ENCODE data around the gene LRRN2.
"Not testable (repeated sequence)": the region's sequence is repeated elsewhere in the genome, so short reads cannot be mapped to it uniquely, and the experiment has no call there.

Gene LRRN2

DNA sequence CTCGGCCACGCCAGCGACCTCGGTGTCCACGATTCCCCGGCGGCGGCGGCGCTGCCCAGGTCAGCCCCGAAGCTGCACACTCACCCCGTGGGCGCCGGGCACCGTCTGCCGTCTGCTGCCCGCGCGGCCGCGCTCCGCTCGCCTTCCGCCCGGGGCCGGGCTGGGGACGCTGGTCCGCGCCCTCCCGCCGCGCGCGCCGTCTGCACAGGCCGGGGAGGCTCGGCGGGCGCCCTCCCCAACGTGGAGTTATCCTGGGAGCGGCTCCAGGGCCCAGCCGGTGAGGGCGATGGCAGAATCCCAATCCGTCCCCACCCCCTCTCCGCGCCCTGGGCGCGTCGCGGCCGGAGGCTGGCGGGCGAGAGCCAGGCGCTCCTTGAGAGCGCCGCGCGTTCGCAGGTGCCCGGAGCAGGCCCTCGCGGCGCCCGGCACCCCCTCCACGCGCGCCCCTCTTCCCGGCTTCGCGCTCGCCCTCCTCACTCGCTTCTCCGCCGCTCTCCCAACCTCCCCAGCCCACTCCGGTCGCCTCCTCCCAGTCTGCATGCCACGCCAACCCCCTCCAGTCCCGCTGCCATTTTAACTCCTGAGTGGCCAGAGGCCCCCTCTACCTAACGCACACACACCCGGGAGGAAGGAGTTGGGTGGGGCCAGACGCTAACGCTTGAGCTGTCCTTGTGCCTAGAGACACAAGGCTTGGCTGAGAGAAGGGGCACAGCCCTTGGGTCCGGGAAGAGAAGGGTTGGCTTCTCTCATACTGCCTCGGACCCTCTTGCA, at the start of gene LRRN2:
TSS of gene LRRN2 (minus strand) at position 503 of the 771 bp plus-strand sequence. CDS start 65,746 bp downstream, outside the sequence.
- H3K36me3 ChIP-seq (ENCODE audit: insufficient read depth, low read length), result no peaks in the 10 kb centered on the region
- no peak within 1 kb of the TSS for H2AFZ ChIP-seq (ENCODE audit: low read depth, low read length)
- H3K27me3 ChIP-seq (ENCODE audit: insufficient read depth, low read length), result peaks cover 72% of the 10 kb centered on the region
- peaks cover 3% of the 10 kb centered on the region for H3K4me1 ChIP-seq (ENCODE audit: insufficient read depth, low read length)
- no peaks in the 10 kb centered on the region for H3K9me3 ChIP-seq (ENCODE audit: low read length)
- H3K4me3 ChIP-seq (ENCODE audit: low read length), result peak within 1 kb of the TSS; percentile 39

GRCh38 chr1:204735042-204735441, 49.5 kb upstream of the LRRN2 start:
- no peaks in the 10 kb centered on the region for H3K4me1 ChIP-seq (ENCODE audit: insufficient read depth, low read length)
- H2AFZ ChIP-seq (ENCODE audit: low read depth, low read length), result no peak overlapping the region
- H3K27me3 ChIP-seq (ENCODE audit: insufficient read depth, low read length), result peaks cover 6% of the 10 kb centered on the region
- no peak overlapping the region for H3K4me3 ChIP-seq (ENCODE audit: low read length)
- no peaks in the 10 kb centered on the region for H3K36me3 ChIP-seq (ENCODE audit: insufficient read depth, low read length)
- no peaks in the 10 kb centered on the region for H3K9me3 ChIP-seq (ENCODE audit: low read length)

GRCh38 chr1:204733869-204734596, 48.5 kb upstream of the LRRN2 start:
- no peaks in the 10 kb centered on the region for H3K9me3 ChIP-seq (ENCODE audit: low read length)
- H3K36me3 ChIP-seq (ENCODE audit: insufficient read depth, low read length), result no peaks in the 10 kb centered on the region
- H3K4me3 ChIP-seq (ENCODE audit: low read length), result no peak overlapping the region
- H2AFZ ChIP-seq (ENCODE audit: low read depth, low read length), result no peak overlapping the region
- H3K4me1 ChIP-seq (ENCODE audit: insufficient read depth, low read length), result no peaks in the 10 kb centered on the region
- peaks cover 6% of the 10 kb centered on the region for H3K27me3 ChIP-seq (ENCODE audit: insufficient read depth, low read length)

DNA sequence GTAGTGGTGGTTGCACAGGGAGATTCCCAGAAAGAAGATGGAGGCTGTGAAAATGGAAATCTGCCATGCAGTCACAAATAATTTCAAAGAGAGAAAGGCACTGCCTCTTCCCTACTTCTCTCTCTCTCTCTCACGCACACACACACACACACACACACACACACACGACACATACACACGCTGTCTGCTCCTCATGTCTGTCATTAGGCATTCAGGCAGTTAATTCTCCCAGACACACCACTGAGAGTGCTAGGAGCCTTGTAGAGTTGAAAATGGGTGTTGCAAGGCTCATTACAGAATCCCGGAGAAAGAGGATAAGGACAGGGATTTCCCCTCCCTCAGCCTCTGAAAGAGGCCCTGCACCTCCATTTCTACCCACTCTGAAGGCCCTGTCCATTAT, 47.8 kb upstream of the LRRN2 start:
- Histone ChIP-seq H3K4me3 (ENCODE audit: low read length) (no peak overlapping the region), H3K27me3 (ENCODE audit: insufficient read depth, low read length) (peaks cover 6% of the 10 kb centered on the region), H3K36me3 (ENCODE audit: insufficient read depth, low read length) (no peaks in the 10 kb centered on the region), H3K4me1 (ENCODE audit: insufficient read depth, low read length) (no peaks in the 10 kb centered on the region), H2AFZ (ENCODE audit: low read depth, low read length) (no peak overlapping the region), H3K9me3 (ENCODE audit: low read length) (no peaks in the 10 kb centered on the region)

GRCh38 chr1:204731985-204732575, 46.5 kb upstream of the LRRN2 start:
- Histone ChIP-seq H3K36me3 (ENCODE audit: insufficient read depth, low read length) (no peaks in the 10 kb centered on the region), H3K4me1 (ENCODE audit: insufficient read depth, low read length) (no peaks in the 10 kb centered on the region), H3K9me3 (ENCODE audit: low read length) (no peaks in the 10 kb centered on the region), H2AFZ (ENCODE audit: low read depth, low read length) (no peak overlapping the region), H3K4me3 (ENCODE audit: low read length) (no peak overlapping the region), H3K27me3 (ENCODE audit: insufficient read depth, low read length) (peaks cover 6% of the 10 kb centered on the region)

DNA sequence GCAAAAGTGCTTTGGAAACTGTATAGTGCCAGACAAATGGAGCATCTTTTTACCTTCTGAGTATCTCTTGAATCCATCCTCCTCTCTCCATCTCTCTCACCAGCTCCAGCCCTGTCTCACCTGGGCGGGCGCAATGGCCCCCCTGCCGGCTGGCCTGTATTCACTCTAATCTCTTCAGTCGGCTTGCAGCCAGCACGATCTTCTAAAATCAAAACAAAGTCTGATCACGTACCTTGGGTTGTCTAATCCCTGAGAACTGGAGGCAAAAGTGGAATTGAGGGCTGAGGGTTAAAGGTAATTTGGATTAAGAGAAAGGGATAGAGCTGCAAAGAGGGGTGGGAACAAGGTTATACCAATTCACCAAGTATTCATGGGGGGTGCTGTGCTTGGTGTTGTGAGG, 46.0 kb upstream of the LRRN2 start:
- no peaks in the 10 kb centered on the region for H3K36me3 ChIP-seq (ENCODE audit: insufficient read depth, low read length)
- no peaks in the 10 kb centered on the region for H3K4me1 ChIP-seq (ENCODE audit: insufficient read depth, low read length)
- no peaks in the 10 kb centered on the region for H3K9me3 ChIP-seq (ENCODE audit: low read length)
- H3K27me3 ChIP-seq (ENCODE audit: insufficient read depth, low read length), result peaks cover 6% of the 10 kb centered on the region
- H2AFZ ChIP-seq (ENCODE audit: low read depth, low read length), result no peak overlapping the region
- no peak overlapping the region for H3K4me3 ChIP-seq (ENCODE audit: low read length)

DNA sequence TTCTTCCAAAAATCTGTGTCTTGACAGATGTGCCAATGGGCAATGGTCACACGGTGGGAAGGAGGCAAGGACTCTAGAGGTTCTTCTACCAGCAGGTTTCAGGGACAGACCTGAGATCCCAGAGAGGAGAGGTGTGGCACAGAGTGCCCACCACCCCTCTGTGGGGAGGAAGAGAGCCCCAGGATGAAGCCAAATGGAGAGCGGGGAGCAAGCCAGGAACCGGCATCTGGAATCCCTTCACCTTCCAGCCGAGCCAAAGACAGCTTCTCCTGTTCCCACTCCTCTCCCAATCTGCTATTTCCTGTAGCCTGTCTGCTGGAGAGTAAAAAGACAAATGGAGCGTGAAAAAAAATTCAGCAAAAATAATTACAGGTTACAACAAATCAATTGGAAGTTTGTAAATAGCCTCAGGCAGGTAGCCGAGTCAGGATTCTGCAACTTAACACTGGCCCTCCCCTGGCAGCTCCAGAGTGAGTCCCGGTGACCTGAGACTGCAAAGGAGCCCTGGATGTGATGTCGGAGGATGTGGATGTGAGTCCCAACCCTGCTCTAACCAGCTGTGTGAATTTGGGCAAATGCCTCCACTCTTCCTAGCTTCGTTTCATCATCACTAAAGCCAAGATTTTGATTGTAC, 45.4 kb upstream of the LRRN2 start:
- Histone ChIP-seq H3K27me3 (ENCODE audit: insufficient read depth, low read length) (peaks cover 6% of the 10 kb centered on the region), H2AFZ (ENCODE audit: low read depth, low read length) (no peak overlapping the region), H3K4me1 (ENCODE audit: insufficient read depth, low read length) (no peaks in the 10 kb centered on the region), H3K4me3 (ENCODE audit: low read length) (no peak overlapping the region), H3K36me3 (ENCODE audit: insufficient read depth, low read length) (no peaks in the 10 kb centered on the region), H3K9me3 (ENCODE audit: low read length) (no peaks in the 10 kb centered on the region)

- peaks cover 6% of the 10 kb centered on the region for H3K27me3 ChIP-seq (ENCODE audit: insufficient read depth, low read length)
- H3K9me3 ChIP-seq (ENCODE audit: low read length), result no peaks in the 10 kb centered on the region
- H2AFZ ChIP-seq (ENCODE audit: low read depth, low read length), result no peak overlapping the region
- H3K4me3 ChIP-seq (ENCODE audit: low read length), result no peak overlapping the region
- H3K4me1 ChIP-seq (ENCODE audit: insufficient read depth, low read length), result no peaks in the 10 kb centered on the region
- H3K36me3 ChIP-seq (ENCODE audit: insufficient read depth, low read length), result no peaks in the 10 kb centered on the region
These were observed 44.0 kb upstream of the LRRN2 start for GRCh38 chr1:204729516-204729915.

GRCh38 chr1:204728456-204728855, 42.9 kb upstream of the LRRN2 start:
- H2AFZ ChIP-seq (ENCODE audit: low read depth, low read length), result no peak overlapping the region
- no peaks in the 10 kb centered on the region for H3K4me1 ChIP-seq (ENCODE audit: insufficient read depth, low read length)
- H3K4me3 ChIP-seq (ENCODE audit: low read length), result no peak overlapping the region
- no peaks in the 10 kb centered on the region for H3K36me3 ChIP-seq (ENCODE audit: insufficient read depth, low read length)
- peaks cover 6% of the 10 kb centered on the region for H3K27me3 ChIP-seq (ENCODE audit: insufficient read depth, low read length)
- no peaks in the 10 kb centered on the region for H3K9me3 ChIP-seq (ENCODE audit: low read length)

GRCh38 chr1:204728045-204728444, 42.5 kb upstream of the LRRN2 start:
- peaks cover 5% of the 10 kb centered on the region for H3K27me3 ChIP-seq (ENCODE audit: insufficient read depth, low read length)
- H3K4me1 ChIP-seq (ENCODE audit: insufficient read depth, low read length), result no peaks in the 10 kb centered on the region
- no peak overlapping the region for H2AFZ ChIP-seq (ENCODE audit: low read depth, low read length)
- no peak overlapping the region for H3K4me3 ChIP-seq (ENCODE audit: low read length)
- H3K36me3 ChIP-seq (ENCODE audit: insufficient read depth, low read length), result no peaks in the 10 kb centered on the region
- no peaks in the 10 kb centered on the region for H3K9me3 ChIP-seq (ENCODE audit: low read length)

DNA sequence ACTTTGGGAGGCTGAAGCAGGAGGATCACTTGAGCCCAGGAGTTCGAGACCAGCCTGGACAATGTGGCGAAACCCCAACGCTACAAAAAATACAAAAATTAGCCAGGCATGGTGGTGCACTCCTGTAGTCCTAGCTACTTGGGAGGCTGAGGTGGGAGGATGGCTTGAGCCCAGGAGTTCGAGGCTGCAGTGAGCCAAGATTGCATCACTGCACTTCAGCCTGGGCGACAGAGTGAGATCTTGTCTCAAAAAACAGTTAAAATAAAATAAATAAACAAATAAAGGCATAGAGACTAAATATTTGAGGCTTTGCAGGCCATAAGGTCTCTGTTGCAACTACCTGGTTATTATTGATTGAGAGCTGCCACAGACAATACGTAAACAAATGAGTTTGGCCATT, 41.9 kb upstream of the LRRN2 start:
- H3K4me3 ChIP-seq (ENCODE audit: low read length); H3K9me3 ChIP-seq (ENCODE audit: low read length); H2AFZ ChIP-seq (ENCODE audit: low read depth, low read length); H3K4me1 ChIP-seq (ENCODE audit: insufficient read depth, low read length); H3K27me3 ChIP-seq (ENCODE audit: insufficient read depth, low read length); H3K36me3 ChIP-seq (ENCODE audit: insufficient read depth, low read length): not testable (repeated sequence)

DNA sequence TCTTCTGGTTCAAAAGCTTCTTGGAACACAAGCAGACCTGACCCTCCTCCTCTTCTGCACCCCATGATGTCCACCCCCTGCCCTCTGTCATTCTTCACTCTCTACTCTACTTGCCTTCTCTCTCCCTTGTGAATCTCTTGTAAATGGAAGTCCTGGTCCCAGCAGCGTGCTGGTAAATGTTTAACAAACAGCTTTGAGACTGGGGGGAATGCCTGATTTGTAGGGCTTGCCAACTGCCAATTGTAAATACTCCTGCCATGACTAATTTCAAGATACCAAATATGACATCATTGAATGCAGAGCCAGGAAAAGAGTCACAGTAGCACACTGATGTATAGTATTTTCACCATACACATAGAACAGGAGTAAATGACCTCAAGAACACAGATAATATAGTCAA, 40.9 kb upstream of the LRRN2 start:
- no peaks in the 10 kb centered on the region for H3K36me3 ChIP-seq (ENCODE audit: insufficient read depth, low read length)
- H3K9me3 ChIP-seq (ENCODE audit: low read length), result no peaks in the 10 kb centered on the region
- H3K27me3 ChIP-seq (ENCODE audit: insufficient read depth, low read length), result peaks cover 2% of the 10 kb centered on the region
- no peak overlapping the region for H3K4me3 ChIP-seq (ENCODE audit: low read length)
- H3K4me1 ChIP-seq (ENCODE audit: insufficient read depth, low read length), result peaks cover 5% of the 10 kb centered on the region
- H2AFZ ChIP-seq (ENCODE audit: low read depth, low read length), result no peak overlapping the region
